Measurements from ENCODE around the gene CYB5D1. TPM values are rescaled to one million over a fixed set of nuclear protein-coding genes. Genes with fewer than 3 reads are reported as not detected.
A peak's percentile ranks its signal among the peaks of the same experiment; 100 is the strongest.

Gene CYB5D1
- total and polyA plus RNA-seq, 2 donors (not counting 1 experiment from before 2014, with no cell fraction given): 6.8 to 6.9 TPM

GRCh38 chr17:7845359-7846062 lies 12.3 kb upstream of the CYB5D1 start:
- peaks cover 28% of the 10 kb centered on the region for H3K79me2 ChIP-seq (ENCODE audit: control insufficient read depth, insufficient read depth, low read length)
- H3K9me3 ChIP-seq (ENCODE audit: control insufficient read depth, insufficient read depth, low read depth, low read length): no peaks in the 10 kb centered on the region
- peak overlapping the region; percentile 100 for H3K27ac ChIP-seq (ENCODE audit: insufficient read depth, low read length)
- peak overlapping the region; percentile 10 to 92 (median 56) for H3K4me3 ChIP-seq (replicated peaks in 1 of 4; ENCODE audit: control extremely low read depth in 1 of 4, insufficient read depth in 1 of 4, low read depth in 3 of 4, low read length in 4 of 4)
- peaks cover 27% of the 10 kb centered on the region for H3K36me3 ChIP-seq (ENCODE audit: control insufficient read depth, insufficient read depth, low read length)
- peak overlapping the region; percentile 60 for H3K9ac ChIP-seq (ENCODE audit: insufficient read depth, low read length)
- no peaks in the 10 kb centered on the region for H4K20me1 ChIP-seq (ENCODE audit: control insufficient read depth, extremely low read depth, insufficient read depth, low read length)
- peaks cover 14% of the 10 kb centered on the region for H3K4me1 ChIP-seq (ENCODE audit: control insufficient read depth, extremely low read depth, insufficient read depth, low read length)
- no peak overlapping the region for H2AFZ ChIP-seq (ENCODE audit: low read length)
- H3K4me2 ChIP-seq (ENCODE audit: extremely low read depth, insufficient read depth, low read length): peak overlapping the region; percentile 99
- DNase-seq (ENCODE audit: low read depth in 2 of 2): no peak
- no peaks in the 10 kb centered on the region for H3K27me3 ChIP-seq (ENCODE audit: control insufficient read depth, insufficient read depth, low read length)
- TF ChIP-seq, protein P1, sequence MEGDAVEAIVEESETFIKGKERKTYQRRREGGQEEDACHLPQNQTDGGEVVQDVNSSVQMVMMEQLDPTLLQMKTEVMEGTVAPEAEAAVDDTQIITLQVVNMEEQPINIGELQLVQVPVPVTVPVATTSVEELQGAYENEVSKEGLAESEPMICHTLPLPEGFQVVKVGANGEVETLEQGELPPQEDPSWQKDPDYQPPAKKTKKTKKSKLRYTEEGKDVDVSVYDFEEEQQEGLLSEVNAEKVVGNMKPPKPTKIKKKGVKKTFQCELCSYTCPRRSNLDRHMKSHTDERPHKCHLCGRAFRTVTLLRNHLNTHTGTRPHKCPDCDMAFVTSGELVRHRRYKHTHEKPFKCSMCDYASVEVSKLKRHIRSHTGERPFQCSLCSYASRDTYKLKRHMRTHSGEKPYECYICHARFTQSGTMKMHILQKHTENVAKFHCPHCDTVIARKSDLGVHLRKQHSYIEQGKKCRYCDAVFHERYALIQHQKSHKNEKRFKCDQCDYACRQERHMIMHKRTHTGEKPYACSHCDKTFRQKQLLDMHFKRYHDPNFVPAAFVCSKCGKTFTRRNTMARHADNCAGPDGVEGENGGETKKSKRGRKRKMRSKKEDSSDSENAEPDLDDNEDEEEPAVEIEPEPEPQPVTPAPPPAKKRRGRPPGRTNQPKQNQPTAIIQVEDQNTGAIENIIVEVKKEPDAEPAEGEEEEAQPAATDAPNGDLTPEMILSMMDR (conservative IDR thresholded peaks at IDR 0.05 in 1 of 2, IDR thresholded peaks at IDR 0.05 in 1 of 2; ENCODE audit: low read depth in 1 of 2, low read length in 2 of 2): no peak
- TF ChIP-seq EZH2 (IDR thresholded peaks at IDR 0.05; ENCODE audit: low read length, missing control alignments): no peak

GRCh38 chr17:7846063-7846735 lies 11.6 kb upstream of the CYB5D1 start:
- Histone ChIP-seq H3K27me3 (ENCODE audit: control insufficient read depth, insufficient read depth, low read length) (no peaks in the 10 kb centered on the region), H3K27ac (ENCODE audit: insufficient read depth, low read length) (no peak overlapping the region), H3K4me1 (ENCODE audit: control insufficient read depth, extremely low read depth, insufficient read depth, low read length) (peaks cover 9% of the 10 kb centered on the region), H3K4me2 (ENCODE audit: extremely low read depth, insufficient read depth, low read length) (no peak overlapping the region), H3K9ac (ENCODE audit: insufficient read depth, low read length) (no peak overlapping the region), H2AFZ (ENCODE audit: low read length) (no peak overlapping the region), H3K79me2 (ENCODE audit: control insufficient read depth, insufficient read depth, low read length) (peaks cover 24% of the 10 kb centered on the region), H3K9me3 (ENCODE audit: control insufficient read depth, insufficient read depth, low read depth, low read length) (no peaks in the 10 kb centered on the region), H4K20me1 (ENCODE audit: control insufficient read depth, extremely low read depth, insufficient read depth, low read length) (no peaks in the 10 kb centered on the region), H3K4me3 (replicated peaks in 1 of 4; ENCODE audit: control extremely low read depth in 1 of 4, insufficient read depth in 1 of 4, low read depth in 3 of 4, low read length in 4 of 4) (no peak overlapping the region), H3K36me3 (ENCODE audit: control insufficient read depth, insufficient read depth, low read length) (peaks cover 31% of the 10 kb centered on the region)
- TF ChIP-seq EZH2 (IDR thresholded peaks at IDR 0.05; ENCODE audit: low read length, missing control alignments): no peak
- TF ChIP-seq, protein P1 (conservative IDR thresholded peaks at IDR 0.05 in 1 of 2, IDR thresholded peaks at IDR 0.05 in 1 of 2; ENCODE audit: low read depth in 1 of 2, low read length in 2 of 2): no peak
- no peak for DNase-seq (ENCODE audit: low read depth in 2 of 2)

DNA sequence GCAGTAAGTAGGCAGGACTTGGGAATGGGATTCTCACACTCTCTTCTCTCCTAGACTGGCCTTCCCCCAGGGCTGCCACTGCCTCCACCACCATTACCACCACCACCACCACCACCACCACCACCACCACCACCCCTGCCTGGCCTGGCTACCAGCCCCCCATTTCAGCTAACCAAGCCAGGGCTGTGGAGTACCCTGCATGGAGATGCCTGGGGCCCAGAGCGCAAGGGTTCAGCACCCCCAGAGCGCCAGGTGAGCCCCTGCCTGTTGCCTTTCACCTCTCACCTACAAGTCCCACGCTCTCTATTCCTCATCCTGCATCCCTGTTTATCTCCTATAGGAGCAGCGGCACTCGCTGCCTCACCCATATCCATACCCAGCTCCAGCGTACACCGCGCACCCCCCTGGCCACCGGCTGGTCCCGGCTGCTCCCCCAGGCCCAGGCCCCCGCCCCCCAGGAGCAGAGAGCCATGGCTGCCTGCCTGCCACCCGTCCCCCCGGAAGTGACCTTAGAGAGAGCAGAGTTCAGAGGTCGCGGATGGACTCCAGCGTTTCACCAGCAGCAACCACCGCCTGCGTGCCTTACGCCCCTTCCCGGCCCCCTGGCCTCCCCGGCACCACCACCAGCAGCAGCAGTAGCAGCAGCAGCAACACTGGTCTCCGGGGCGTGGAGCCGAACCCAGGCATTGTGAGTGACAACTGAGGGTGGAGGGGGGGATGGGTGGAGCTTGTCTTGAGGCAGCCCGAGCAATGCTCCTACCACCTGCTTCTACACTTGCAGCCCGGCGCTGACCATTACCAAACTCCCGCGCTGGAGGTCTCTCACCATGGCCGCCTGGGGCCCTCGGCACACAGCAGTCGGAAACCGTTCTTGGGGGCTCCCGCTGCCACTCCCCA lies 10.8 kb upstream of the CYB5D1 start:
- H3K27ac ChIP-seq (ENCODE audit: insufficient read depth, low read length): no peak overlapping the region
- H3K36me3 ChIP-seq (ENCODE audit: control insufficient read depth, insufficient read depth, low read length): peaks cover 37% of the 10 kb centered on the region
- DNase-seq (ENCODE audit: low read depth in 2 of 2): no peak
- no peak overlapping the region for H3K4me2 ChIP-seq (ENCODE audit: extremely low read depth, insufficient read depth, low read length)
- H3K27me3 ChIP-seq (ENCODE audit: control insufficient read depth, insufficient read depth, low read length): no peaks in the 10 kb centered on the region
- no peak for TF ChIP-seq EZH2 (IDR thresholded peaks at IDR 0.05; ENCODE audit: low read length, missing control alignments)
- H3K79me2 ChIP-seq (ENCODE audit: control insufficient read depth, insufficient read depth, low read length): peaks cover 24% of the 10 kb centered on the region
- no peak overlapping the region for H3K4me3 ChIP-seq (replicated peaks in 1 of 4; ENCODE audit: control extremely low read depth in 1 of 4, insufficient read depth in 1 of 4, low read depth in 3 of 4, low read length in 4 of 4)
- H3K4me1 ChIP-seq (ENCODE audit: control insufficient read depth, extremely low read depth, insufficient read depth, low read length): peaks cover 8% of the 10 kb centered on the region
- no peaks in the 10 kb centered on the region for H3K9me3 ChIP-seq (ENCODE audit: control insufficient read depth, insufficient read depth, low read depth, low read length)
- H3K9ac ChIP-seq (ENCODE audit: insufficient read depth, low read length): no peak overlapping the region
- H4K20me1 ChIP-seq (ENCODE audit: control insufficient read depth, extremely low read depth, insufficient read depth, low read length): no peaks in the 10 kb centered on the region
- H2AFZ ChIP-seq (ENCODE audit: low read length): no peak overlapping the region

All from fibroblast of lung (primary cell).